ENCODE results near the gene ADISSP. TPM values are rescaled to one million over a fixed set of nuclear protein-coding genes. Genes with fewer than 3 reads are reported as not detected.

The ADISSP gene
- total RNA-seq, 2 donors from 2014 or later: 40.7 to 66.0 TPM

DNA sequence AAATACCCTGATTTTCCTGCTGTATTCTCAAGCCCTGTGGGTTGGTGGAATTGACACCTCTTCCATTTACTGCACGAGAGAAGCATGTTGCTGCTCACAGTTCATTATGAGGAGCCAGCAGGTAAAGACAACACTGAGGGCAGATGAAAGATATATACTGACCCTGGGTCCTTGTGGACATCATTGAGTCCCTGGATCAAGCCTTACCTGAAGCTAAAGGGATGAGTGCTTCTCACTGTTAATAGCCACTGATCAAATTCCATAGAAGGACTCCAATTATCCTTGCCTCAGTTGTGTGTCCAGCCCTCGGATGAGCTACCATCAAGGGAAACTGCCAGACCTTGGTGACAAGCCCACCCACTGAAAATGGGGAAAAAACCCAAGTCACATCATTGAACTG lies 47.5 kb downstream of the ADISSP start:
- ATAC-seq (replicated peaks): no peak

DNA sequence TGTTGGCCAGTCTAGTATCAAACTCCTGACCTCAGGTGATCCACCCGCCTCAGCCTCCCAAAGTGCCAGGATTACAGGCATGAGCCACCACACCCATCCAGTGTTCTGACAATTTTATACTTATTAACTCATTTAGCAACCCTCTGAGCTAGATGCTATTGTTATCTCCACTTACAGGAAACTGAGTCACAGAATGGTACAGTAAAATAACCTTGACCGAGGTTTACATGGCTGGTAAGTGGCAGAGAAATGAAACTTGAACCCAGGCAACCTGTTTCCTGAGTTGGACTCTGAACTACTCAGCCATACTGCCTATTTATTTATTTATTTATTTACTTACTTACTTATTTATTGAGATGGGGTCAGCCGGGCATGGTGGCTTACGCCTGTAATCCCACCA lies 48.5 kb downstream of the ADISSP start:
- no peak for ATAC-seq (replicated peaks)
- H3K27ac Mint-ChIP-seq: no peak overlapping the region
- H3K9me3 Mint-ChIP-seq: no peaks in the 10 kb centered on the region
- H3K4me3 Mint-ChIP-seq: no peak overlapping the region
- H3K4me1 Mint-ChIP-seq: no peaks in the 10 kb centered on the region
- no peaks in the 10 kb centered on the region for H3K36me3 Mint-ChIP-seq (ENCODE audit: low read depth)
- H3K27me3 Mint-ChIP-seq: peaks cover 17% of the 10 kb centered on the region

More for the DNA sequence above, 47.5 kb downstream of the ADISSP start:
- Mint-ChIP-seq H3K27ac (no peak overlapping the region), H3K36me3 (ENCODE audit: low read depth) (no peaks in the 10 kb centered on the region), H3K9me3 (no peaks in the 10 kb centered on the region), H3K4me1 (no peaks in the 10 kb centered on the region), H3K4me3 (no peak overlapping the region), H3K27me3 (peaks cover 17% of the 10 kb centered on the region)

GRCh38 chr20:3716195-3716834 lies 51.2 kb downstream of the ADISSP start:
- H3K9me3 Mint-ChIP-seq: no peaks in the 10 kb centered on the region
- no peaks in the 10 kb centered on the region for H3K36me3 Mint-ChIP-seq (ENCODE audit: low read depth)
- peak; percentile 57 for ATAC-seq (replicated peaks)
- H3K4me3 Mint-ChIP-seq: no peak overlapping the region
- H3K27ac Mint-ChIP-seq: no peak overlapping the region
- no peaks in the 10 kb centered on the region for H3K4me1 Mint-ChIP-seq
- H3K27me3 Mint-ChIP-seq: peaks cover 14% of the 10 kb centered on the region

DNA sequence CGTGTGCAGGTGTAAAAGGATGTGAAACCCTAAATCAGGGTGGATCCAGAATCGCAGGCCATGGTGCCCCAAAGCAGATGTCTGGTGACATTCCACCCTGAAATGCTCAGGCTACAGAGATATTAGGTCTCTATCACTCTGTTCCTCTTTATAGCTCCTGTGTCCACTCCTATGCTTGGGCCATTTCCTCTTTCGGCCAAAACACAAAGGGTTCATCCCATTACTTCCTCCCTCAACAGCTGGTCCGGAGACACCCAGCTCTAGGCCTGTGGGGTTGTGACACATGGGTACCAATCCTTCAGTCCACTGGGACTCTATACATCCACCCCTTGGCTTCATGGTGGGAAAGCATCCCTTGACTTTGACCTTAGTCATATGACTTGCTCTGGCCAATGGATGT lies 53.5 kb downstream of the ADISSP start:
- Mint-ChIP-seq H3K9me3 (no peaks in the 10 kb centered on the region), H3K4me1 (no peaks in the 10 kb centered on the region), H3K4me3 (no peak overlapping the region), H3K27ac (no peak overlapping the region), H3K36me3 (ENCODE audit: low read depth) (no peaks in the 10 kb centered on the region), H3K27me3 (peaks cover 4% of the 10 kb centered on the region)
- ATAC-seq (replicated peaks): no peak

- H3K9me3 Mint-ChIP-seq: no peaks in the 10 kb centered on the region
- H3K27ac Mint-ChIP-seq: no peak within 1 kb of the TSS
- H3K27me3 Mint-ChIP-seq: peaks cover 4% of the 10 kb centered on the region
- H3K4me1 Mint-ChIP-seq: no peaks in the 10 kb centered on the region
- H3K4me3 Mint-ChIP-seq: no peak within 1 kb of the TSS
- no peaks in the 10 kb centered on the region for H3K36me3 Mint-ChIP-seq (ENCODE audit: low read depth)
- no peak for ATAC-seq (replicated peaks)
Observed at GRCh38 chr20:3712279-3712873, 55.2 kb downstream of the ADISSP start, which contains the start of gene SIGLEC1. Gene SIGLEC1, minus strand, starts transcription at chr20:3712600. Its CDS starts 5,472 bp downstream, at chr20:3707128.

DNA sequence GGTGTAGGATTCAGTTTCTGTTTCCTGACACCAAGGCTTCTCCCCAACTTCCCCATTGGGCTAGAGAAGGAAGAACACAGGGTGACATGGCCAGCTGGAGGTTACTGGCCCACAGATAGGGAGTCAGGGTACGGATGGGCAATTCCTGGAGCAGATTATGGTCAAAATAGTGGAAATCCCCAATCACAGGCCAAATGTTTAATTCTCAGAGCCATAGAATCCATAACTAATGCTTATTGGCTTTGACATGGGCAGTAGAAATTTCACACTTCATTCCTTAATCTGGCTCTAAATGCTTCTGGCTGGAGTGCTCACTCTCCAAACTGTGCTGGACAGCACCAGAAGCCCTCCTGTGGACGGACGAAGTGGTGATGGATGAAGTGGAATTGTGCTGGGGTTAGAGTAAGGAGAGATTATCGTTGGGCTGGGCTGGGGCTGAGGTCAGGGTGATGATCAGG lies 56.0 kb downstream of the ADISSP start:
- H3K4me1 Mint-ChIP-seq: no peaks in the 10 kb centered on the region
- H3K27ac Mint-ChIP-seq: no peak overlapping the region
- H3K4me3 Mint-ChIP-seq: no peak overlapping the region
- no peaks in the 10 kb centered on the region for H3K9me3 Mint-ChIP-seq
- H3K36me3 Mint-ChIP-seq (ENCODE audit: low read depth): no peaks in the 10 kb centered on the region
- no peak for ATAC-seq (replicated peaks)
- peaks cover 4% of the 10 kb centered on the region for H3K27me3 Mint-ChIP-seq

DNA sequence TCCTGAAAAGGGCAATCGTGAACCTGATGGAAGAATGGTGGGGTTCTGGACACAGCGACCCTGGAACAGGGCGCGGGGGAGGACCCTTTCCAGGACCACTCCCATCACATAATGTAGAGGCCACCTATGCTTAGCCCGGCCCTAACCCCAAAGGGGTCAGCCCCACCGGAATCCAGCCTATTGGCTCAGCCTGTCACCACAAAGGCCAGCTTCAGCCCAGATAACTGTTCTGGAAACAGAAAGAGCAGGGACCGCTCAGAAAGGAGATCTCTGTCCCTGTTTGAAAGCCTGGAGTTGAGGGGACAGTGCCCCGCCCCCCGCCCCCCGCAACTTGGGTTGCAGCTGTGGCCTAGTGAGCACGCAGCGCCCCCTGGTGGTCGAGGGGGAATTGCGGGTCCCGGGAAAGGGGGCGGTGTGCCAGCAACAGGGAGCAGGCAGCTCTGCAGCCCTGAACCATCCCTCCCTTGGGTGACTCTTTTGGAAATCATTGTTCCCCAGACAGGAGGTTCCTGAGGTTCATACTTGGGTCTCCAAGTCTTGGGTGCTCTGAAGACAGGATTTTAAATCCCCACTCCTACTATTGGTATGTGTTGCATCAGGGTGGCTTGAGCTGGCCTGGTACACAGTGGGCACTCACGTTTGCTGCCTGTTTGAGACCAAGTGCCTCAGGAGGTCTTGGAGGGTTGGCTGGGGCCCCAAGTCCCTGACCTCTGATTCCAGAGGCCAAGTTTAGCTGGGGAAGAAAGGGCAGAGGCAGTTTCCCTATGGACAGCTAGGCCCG lies 56.7 kb downstream of the ADISSP start:
- no peak overlapping the region for H3K27ac Mint-ChIP-seq
- H3K4me3 Mint-ChIP-seq: no peak overlapping the region
- H3K4me1 Mint-ChIP-seq: no peaks in the 10 kb centered on the region
- H3K9me3 Mint-ChIP-seq: no peaks in the 10 kb centered on the region
- peaks cover 4% of the 10 kb centered on the region for H3K27me3 Mint-ChIP-seq
- H3K36me3 Mint-ChIP-seq (ENCODE audit: low read depth): no peaks in the 10 kb centered on the region
- ATAC-seq (replicated peaks): peak; percentile 68

- Mint-ChIP-seq H3K27me3 (peaks cover 4% of the 10 kb centered on the region), H3K4me1 (no peaks in the 10 kb centered on the region)
- no peak for ATAC-seq (replicated peaks)
Observed at GRCh38 chr20:3710011-3710466, 57.5 kb downstream of the ADISSP start.

GRCh38 chr20:3707508-3707899 lies 60.0 kb downstream of the ADISSP start:
- no peaks in the 10 kb centered on the region for H3K4me1 Mint-ChIP-seq
- ATAC-seq (replicated peaks): no peak
- peaks cover 4% of the 10 kb centered on the region for H3K27me3 Mint-ChIP-seq
- no peaks in the 10 kb centered on the region for H3K9me3 Mint-ChIP-seq
- H3K36me3 Mint-ChIP-seq (ENCODE audit: low read depth): no peaks in the 10 kb centered on the region
- no peak overlapping the region for H3K4me3 Mint-ChIP-seq
- peak overlapping the region; percentile 12 for H3K27ac Mint-ChIP-seq

More at GRCh38 chr20:3710011-3710466, 57.5 kb downstream of the ADISSP start:
- no peak overlapping the region for H3K27ac Mint-ChIP-seq
- no peaks in the 10 kb centered on the region for H3K36me3 Mint-ChIP-seq (ENCODE audit: low read depth)
- no peak overlapping the region for H3K4me3 Mint-ChIP-seq
- H3K9me3 Mint-ChIP-seq: no peaks in the 10 kb centered on the region

DNA sequence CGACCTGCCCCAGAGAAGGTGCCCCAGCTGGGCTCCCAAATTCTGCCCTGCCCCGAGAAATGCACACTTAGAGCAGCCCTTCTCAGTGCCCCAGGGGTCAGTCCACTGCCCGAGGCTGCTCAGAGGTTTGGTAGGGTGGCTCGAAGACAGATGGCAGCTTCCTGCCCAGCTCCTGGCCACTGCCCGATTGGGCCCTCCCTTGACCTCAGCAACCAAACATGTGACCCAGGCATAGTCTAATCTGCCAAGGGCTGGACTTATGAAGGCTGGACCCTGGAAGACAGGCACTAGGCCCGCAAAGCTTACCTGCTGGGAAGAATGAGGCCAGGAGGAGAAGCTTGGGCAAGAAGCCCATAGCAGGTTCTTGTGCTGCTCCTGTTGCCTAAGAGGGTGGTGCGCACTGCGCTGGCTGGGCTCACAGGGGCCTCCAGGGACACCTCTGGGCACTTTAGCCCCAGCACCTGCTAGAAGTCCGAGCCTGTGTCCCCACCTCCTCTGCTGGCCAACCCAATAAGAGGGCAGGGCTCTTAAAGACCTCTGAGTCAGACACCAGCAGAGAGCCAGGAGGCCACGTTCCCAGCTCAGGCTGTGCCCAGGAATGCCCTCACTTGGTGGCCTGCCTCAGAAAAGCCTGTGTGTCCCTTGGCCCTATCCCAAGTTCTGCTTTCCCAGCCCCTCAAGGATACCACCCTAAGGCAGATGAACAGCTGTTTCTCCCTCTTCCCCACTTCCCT lies 60.6 kb downstream of the ADISSP start:
- H3K4me3 Mint-ChIP-seq: no peak overlapping the region
- H3K9me3 Mint-ChIP-seq: no peaks in the 10 kb centered on the region
- H3K27ac Mint-ChIP-seq: no peak overlapping the region
- H3K27me3 Mint-ChIP-seq: peaks cover 3% of the 10 kb centered on the region
- ATAC-seq (replicated peaks): no peak
- no peaks in the 10 kb centered on the region for H3K4me1 Mint-ChIP-seq
- H3K36me3 Mint-ChIP-seq (ENCODE audit: low read depth): no peaks in the 10 kb centered on the region

- H3K4me3 Mint-ChIP-seq: no peak overlapping the region
- no peaks in the 10 kb centered on the region for H3K4me1 Mint-ChIP-seq
- no peaks in the 10 kb centered on the region for H3K36me3 Mint-ChIP-seq (ENCODE audit: low read depth)
- no peak for ATAC-seq (replicated peaks)
- H3K27ac Mint-ChIP-seq: no peak overlapping the region
- H3K27me3 Mint-ChIP-seq: no peaks in the 10 kb centered on the region
- H3K9me3 Mint-ChIP-seq: no peaks in the 10 kb centered on the region
Observed at GRCh38 chr20:3705970-3706739, 61.4 kb downstream of the ADISSP start.

DNA sequence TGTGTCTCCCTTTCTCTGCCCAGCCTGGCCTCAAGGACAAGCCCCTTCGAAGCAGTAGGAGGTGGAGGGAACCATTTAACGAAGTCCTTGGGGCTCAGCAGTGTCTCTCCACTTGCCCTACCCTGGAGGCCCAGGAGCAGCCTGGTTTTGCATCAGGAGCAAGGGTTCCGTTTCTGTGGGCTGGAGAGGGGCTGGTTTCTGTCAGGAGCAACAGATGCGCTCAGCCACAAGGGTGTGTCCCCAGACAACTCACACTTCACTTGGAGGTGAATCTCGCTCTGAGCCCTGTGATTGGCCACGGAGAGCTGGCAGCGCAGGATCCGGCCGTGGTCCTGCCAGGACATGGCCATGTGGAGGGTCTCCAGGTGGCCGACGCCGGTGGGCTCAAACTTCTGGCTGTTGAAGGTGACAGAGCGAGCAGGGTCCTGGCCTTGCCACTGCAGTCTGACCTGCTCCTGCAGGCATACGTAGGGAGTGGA lies 62.0 kb downstream of the ADISSP start:
- no peak for ATAC-seq (replicated peaks)
- no peak overlapping the region for H3K4me3 Mint-ChIP-seq
- no peak overlapping the region for H3K27ac Mint-ChIP-seq
- H3K9me3 Mint-ChIP-seq: no peaks in the 10 kb centered on the region
- H3K4me1 Mint-ChIP-seq: no peaks in the 10 kb centered on the region
- H3K27me3 Mint-ChIP-seq: no peaks in the 10 kb centered on the region
- H3K36me3 Mint-ChIP-seq (ENCODE audit: low read depth): no peaks in the 10 kb centered on the region

DNA sequence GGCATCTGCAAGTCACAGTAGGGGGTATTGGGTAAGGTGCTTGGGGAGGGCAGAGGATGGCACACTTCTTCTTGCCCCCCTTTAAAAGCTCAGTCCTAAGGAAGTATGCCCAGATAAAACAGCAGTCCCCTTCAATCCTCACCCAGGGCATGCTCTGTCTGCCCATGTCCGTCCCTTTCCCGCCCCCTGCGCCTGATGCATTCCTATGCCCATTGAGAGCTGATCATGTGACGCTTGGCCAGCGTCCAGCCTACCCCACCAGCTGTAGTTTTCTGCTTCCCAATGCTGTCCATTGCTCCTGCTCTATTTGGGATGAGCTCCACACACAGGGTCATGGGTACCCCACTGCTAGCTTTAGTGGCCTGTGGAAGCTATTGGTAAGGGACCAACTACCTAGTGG lies 63.5 kb downstream of the ADISSP start:
- no peaks in the 10 kb centered on the region for H3K9me3 Mint-ChIP-seq
- H3K36me3 Mint-ChIP-seq (ENCODE audit: low read depth): no peaks in the 10 kb centered on the region
- no peaks in the 10 kb centered on the region for H3K27me3 Mint-ChIP-seq
- no peak overlapping the region for H3K27ac Mint-ChIP-seq
- ATAC-seq (replicated peaks): no peak
- no peak overlapping the region for H3K4me3 Mint-ChIP-seq
- H3K4me1 Mint-ChIP-seq: no peaks in the 10 kb centered on the region
